H1 (cell line): ENCODE data around the gene SMIM23. TPM values are rescaled to one million over a fixed set of nuclear protein-coding genes. Genes with fewer than 3 reads are reported as not detected.

ENCODE experiments used
- KDM1A ChIP-seq: fragments of 200-600, 300-600 bp; sonication (generic); IDR thresholded peaks from 2 replicates; pipeline ENCODE4 v1.7.1; 2016; ENCODE audit warnings: mild to moderate bottlenecking, low read length, borderline replicate concordance
- SIRT6 ChIP-seq: IDR thresholded peaks from one replicate; pipeline ENCODE4 v1.7.1; 2012; ENCODE audit warnings: low read length, inconsistent platforms
- TAF7 ChIP-seq: optimal IDR thresholded peaks from 2 replicates; pipeline ENCODE3; 2011; ENCODE audit warnings: low read depth, mild to moderate bottlenecking, inconsistent platforms, low read length, moderate library complexity, borderline replicate concordance
- polyA plus RNA-seq, 7 experiments: library from polyadenylated mRNA; depleted of rRNA in 3 of 7; stranded (reverse) in 5 of 7; unstranded in 2 of 7; fragments of >200 nt in 5 of 7; fragments of 200-250 nt in 2 of 7; gene quantifications; 1 replicate in 5 of 7; 2 replicates in 1 of 7; 4 replicates in 1 of 7; pipeline versions ENCODE4 v1.2.1 to v1.2.3, GENCODE V29; 2011 to 2013; ENCODE audit warnings: missing spikeins in 2 of 7, mixed read lengths in 2 of 7
- total RNA-seq: library from RNA; stranded (reverse); fragmentation: NEBNext Ultra II Directional; extraction: Animal tissue kit (Norgen Biotek cat#: 25700); gene quantifications from 2 replicates; pipeline ENCODE4 v1.2.1, GENCODE V29; 2021

Gene SMIM23
- total and polyA plus RNA-seq, 2 of the 8 experiments (the other 6 are each of a cell fraction or from before 2014, with no cell fraction given), result not detected

DNA sequence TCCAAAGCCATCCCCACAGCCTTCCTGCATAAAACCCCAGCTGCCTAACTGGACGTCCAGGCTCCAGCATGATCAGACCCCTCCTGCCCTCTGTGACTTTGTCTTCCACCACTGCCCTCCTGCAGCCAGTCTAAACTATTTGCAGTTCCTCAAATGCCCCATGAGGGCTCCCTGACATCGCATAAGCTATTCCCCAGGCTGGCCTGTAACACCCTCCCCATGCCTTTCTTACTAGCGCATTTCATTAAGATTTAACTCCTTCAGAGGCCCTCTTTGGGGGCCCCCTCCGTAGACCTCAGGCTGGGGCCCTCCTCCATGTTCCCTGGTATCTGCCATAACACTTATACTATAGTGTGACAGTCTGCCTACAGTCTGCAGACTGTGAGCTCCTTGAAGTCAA is 15.5 kb upstream of the SMIM23 start (continued):
- TF ChIP-seq KDM1A, result 0 out of 2 replicates have a peak, but pooled peaks have one; percentile 11
- TF ChIP-seq SIRT6, result no peak
- TF ChIP-seq TAF7, result no peak
